Neuronal stem cell (in vitro differentiated cells): ENCODE measurements around the gene IQCE.

ENCODE experiments used
- DNase-seq: peaks from one replicate; pipeline ENCODE4 v3.0.0-alpha.2; 2013; ENCODE audit warnings: low spot score
- H2AFZ ChIP-seq: one replicate; pipeline ENCODE4 v1.6.1; 2013; ENCODE audit warnings: mild to moderate bottlenecking, low read length, inconsistent platforms
- H2AK5ac ChIP-seq: 2 replicates; pipeline ENCODE4 v1.6.1; 2013; ENCODE audit warnings: low read depth, mild to moderate bottlenecking, inconsistent platforms, low read length, moderate library complexity, mixed read lengths
- H2BK120ac ChIP-seq: 2 replicates; pipeline ENCODE4 v1.6.1; 2013; ENCODE audit warnings: low read depth, mild to moderate bottlenecking, inconsistent platforms, low read length, moderate library complexity, mixed read lengths
- H2BK12ac ChIP-seq: one replicate; pipeline ENCODE4 v1.6.1; 2013; ENCODE audit warnings: low read length, inconsistent platforms
- H2BK15ac ChIP-seq: 2 replicates; pipeline ENCODE4 v1.6.1; 2013; ENCODE audit warnings: mild to moderate bottlenecking, low read length, inconsistent platforms, mixed read lengths
- H2BK5ac ChIP-seq: one replicate; pipeline ENCODE4 v1.6.1; 2013; ENCODE audit warnings: inconsistent platforms, mild to moderate bottlenecking, low read length, moderate library complexity
- H3K14ac ChIP-seq: one replicate; pipeline ENCODE4 v1.6.1; 2013; ENCODE audit warnings: low read length, inconsistent platforms
- H3K18ac ChIP-seq: 2 replicates; pipeline ENCODE4 v1.6.1; 2013; ENCODE audit warnings: low read length, inconsistent platforms
- H3K23ac ChIP-seq: 2 replicates; pipeline ENCODE4 v1.6.1; 2013; ENCODE audit warnings: low read depth, mild to moderate bottlenecking, mixed read lengths, low read length, inconsistent platforms; ENCODE audit not compliant: poor library complexity
- H3K27ac ChIP-seq: replicated peaks from 3 replicates; pipeline ENCODE4 v1.5.1; 2013; ENCODE audit warnings: low read length, inconsistent platforms
- H3K27me3 ChIP-seq, 3 experiments: 2 replicates each; pipeline ENCODE4 v1.6.1; 2013; ENCODE audit warnings: low read length in 3 of 3, mild to moderate bottlenecking in 2 of 3, inconsistent platforms in 1 of 3, low read depth in 1 of 3, mixed read lengths in 1 of 3, moderate library complexity in 1 of 3; ENCODE audit not compliant: control insufficient read depth in 3 of 3, insufficient read depth in 3 of 3
- H3K36me3 ChIP-seq, 2 donors: replicated peaks in 1 of 2; 2 replicates each; pipeline ENCODE4 v1.6.1; 2013; ENCODE audit warnings: low read length in 2 of 2; ENCODE audit not compliant: control insufficient read depth in 2 of 2, insufficient read depth in 2 of 2
- H3K4ac ChIP-seq: 2 replicates; pipeline ENCODE4 v1.6.1; 2013; ENCODE audit warnings: inconsistent platforms, mild to moderate bottlenecking, low read length, moderate library complexity
- H3K4me1 ChIP-seq, 2 donors: 1 replicate in 1 of 2; 2 replicates in 1 of 2; pipeline ENCODE4 v1.6.1; 2013; ENCODE audit warnings: low read length in 2 of 2, low read depth in 1 of 2; ENCODE audit not compliant: control insufficient read depth in 2 of 2, insufficient read depth in 1 of 2
- H3K4me2 ChIP-seq: one replicate; pipeline ENCODE4 v1.6.1; 2013; ENCODE audit warnings: mild to moderate bottlenecking, low read length, inconsistent platforms; ENCODE audit not compliant: insufficient read depth, poor library complexity, severe bottlenecking
- H3K4me3 ChIP-seq, 2 donors: 2 replicates each; pipeline ENCODE4 v1.5.1; 2013; ENCODE audit warnings: low read length in 2 of 2, mild to moderate bottlenecking in 2 of 2, inconsistent platforms in 1 of 2, moderate library complexity in 1 of 2
- H3K79me1 ChIP-seq: one replicate; pipeline ENCODE4 v1.6.1; 2013; ENCODE audit warnings: low read depth, mild to moderate bottlenecking, inconsistent platforms, low read length, moderate library complexity
- H3K9ac ChIP-seq: one replicate; pipeline ENCODE4 v1.6.1; 2013; ENCODE audit warnings: mild to moderate bottlenecking, low read depth, low read length, inconsistent platforms; ENCODE audit not compliant: poor library complexity
- H3K9me3 ChIP-seq, 2 donors: replicated peaks in 1 of 2; 2 replicates each; pipeline versions ENCODE3 to v1.6.1; 2013; ENCODE audit warnings: low read length in 2 of 2, mild to moderate bottlenecking in 2 of 2, inconsistent platforms in 1 of 2, low read depth in 1 of 2, mixed read lengths in 1 of 2, moderate library complexity in 1 of 2; ENCODE audit not compliant: control insufficient read depth in 2 of 2, insufficient read depth in 1 of 2
- H4K8ac ChIP-seq: one replicate; pipeline ENCODE4 v1.6.1; 2013; ENCODE audit warnings: low read depth, mild to moderate bottlenecking, inconsistent platforms, low read length, moderate library complexity
- H4K91ac ChIP-seq: one replicate; pipeline ENCODE4 v1.6.1; 2013; ENCODE audit warnings: low read length, low read depth, mild to moderate bottlenecking, inconsistent platforms; ENCODE audit not compliant: poor library complexity
- WGBS, 2 donors: extraction: QIAGEN DNeasy Blood & Tissue Kit; methylation state at CpG; one replicate each; pipeline ENCODE4 v1.1.7; 2013; ENCODE audit warnings: missing lambda C conversion rate in 2 of 2, mixed read lengths in 1 of 2; ENCODE audit not compliant: insufficient read length in 2 of 2, insufficient replicate concordance in 1 of 2; ENCODE audit errors: extremely low coverage in 2 of 2; 5-methylcytosine and 5-hydroxymethylcytosine counted together

Gene IQCE

GRCh38 chr7:2523941-2524807 is 34.6 kb upstream of the IQCE start:
- H3K4me1 ChIP-seq: peaks cover 51 to 64% of the 10 kb centered on the region in 2 donors
- DNase-seq: peak; percentile 91

GRCh38 chr7:2524808-2525657 is 33.7 kb upstream of the IQCE start:
- peak overlapping the region; percentile 100 for H3K14ac ChIP-seq
- peak overlapping the region; percentile 100 for H2AK5ac ChIP-seq
- peak; percentile 91 for DNase-seq
- peaks cover 56 to 64% of the 10 kb centered on the region in 2 donors for H3K4me1 ChIP-seq
- H4K91ac ChIP-seq: no peak overlapping the region
- H3K9ac ChIP-seq: peak overlapping the region; percentile 92
- peak overlapping the region; percentile 97 for H2BK5ac ChIP-seq
- H2BK12ac ChIP-seq: peak overlapping the region; percentile 98
- H3K4me3 ChIP-seq: peak overlapping the region in 1 of 2 donors; percentile 96
- peak overlapping the region; percentile 100 for H2BK15ac ChIP-seq
- H3K79me1 ChIP-seq: peaks cover 40% of the 10 kb centered on the region
- no peaks in the 10 kb centered on the region for H3K9me3 ChIP-seq
- H3K27ac ChIP-seq: peak overlapping the region; percentile 97
- H3K27me3 ChIP-seq: no peaks in the 10 kb centered on the region
- WGBS, 2 donors: no CpG with 5 or more reads among the region's 53 CpGs
- peak overlapping the region; percentile 94 for H3K4ac ChIP-seq
- H3K36me3 ChIP-seq: peaks cover 48 to 55% of the 10 kb centered on the region in 2 donors
- H4K8ac ChIP-seq: peak overlapping the region; percentile 74
- H2AFZ ChIP-seq: no peak overlapping the region
- peak overlapping the region; percentile 99 for H3K18ac ChIP-seq
- H3K23ac ChIP-seq: peak overlapping the region; percentile 69
- H2BK120ac ChIP-seq: peak overlapping the region; percentile 89
- peak overlapping the region; percentile 91 for H3K4me2 ChIP-seq

More at GRCh38 chr7:2523941-2524807, 34.6 kb upstream of the IQCE start:
- peak overlapping the region; percentile 99 for H3K23ac ChIP-seq
- H4K91ac ChIP-seq: peak overlapping the region; percentile 48
- peak overlapping the region; percentile 49 for H2BK120ac ChIP-seq
- H3K18ac ChIP-seq: peak overlapping the region; percentile 99
- peaks cover 40% of the 10 kb centered on the region for H3K79me1 ChIP-seq
- H3K4ac ChIP-seq: peak overlapping the region; percentile 69
- no peak overlapping the region for H2AFZ ChIP-seq
- WGBS, 2 donors: no CpG with 5 or more reads among the region's 51 CpGs
- no peak overlapping the region for H4K8ac ChIP-seq
- H2AK5ac ChIP-seq: peak overlapping the region; percentile 100
- H3K14ac ChIP-seq: peak overlapping the region; percentile 63
- H3K27me3 ChIP-seq: no peaks in the 10 kb centered on the region
- peak overlapping the region; percentile 9 to 96 for H3K4me3 ChIP-seq
- H3K9ac ChIP-seq: peak overlapping the region; percentile 95
- H2BK12ac ChIP-seq: peak overlapping the region; percentile 98
- peak overlapping the region; percentile 91 for H3K4me2 ChIP-seq
- H2BK5ac ChIP-seq: peak overlapping the region; percentile 93
- peaks cover 44 to 51% of the 10 kb centered on the region in 2 donors for H3K36me3 ChIP-seq
- peak overlapping the region; percentile 97 for H3K27ac ChIP-seq
- no peaks in the 10 kb centered on the region for H3K9me3 ChIP-seq
- H2BK15ac ChIP-seq: no peak overlapping the region

GRCh38 chr7:2525658-2526630 is 32.8 kb upstream of the IQCE start:
- H3K4me1 ChIP-seq: peaks cover 60 to 66% of the 10 kb centered on the region in 2 donors
- H3K79me1 ChIP-seq: peaks cover 37% of the 10 kb centered on the region
- no peak overlapping the region for H4K91ac ChIP-seq
- H3K9me3 ChIP-seq: no peaks in the 10 kb centered on the region
- H2AK5ac ChIP-seq: peak overlapping the region; percentile 100
- no peak overlapping the region for H3K4me3 ChIP-seq
- H2BK12ac ChIP-seq: peak overlapping the region; percentile 98
- no peak overlapping the region for H3K4me2 ChIP-seq
- no peaks in the 10 kb centered on the region for H3K27me3 ChIP-seq
- H3K18ac ChIP-seq: peak overlapping the region; percentile 99
- H3K14ac ChIP-seq: peak overlapping the region; percentile 100
- peak overlapping the region; percentile 100 for H2BK15ac ChIP-seq
- peak overlapping the region; percentile 92 for H3K9ac ChIP-seq
- peaks cover 49 to 55% of the 10 kb centered on the region in 2 donors for H3K36me3 ChIP-seq
- H3K4ac ChIP-seq: peak overlapping the region; percentile 94
- WGBS, 2 donors: no CpG with 5 or more reads among the region's 36 CpGs
- H2BK5ac ChIP-seq: peak overlapping the region; percentile 97
- no peak overlapping the region for H2AFZ ChIP-seq
- peak overlapping the region; percentile 89 for H2BK120ac ChIP-seq
- no peak overlapping the region for H4K8ac ChIP-seq
- DNase-seq: no peak
- peak overlapping the region; percentile 25 for H3K27ac ChIP-seq
- peak overlapping the region; percentile 87 for H3K23ac ChIP-seq
